WTC11 (cell line): Measurements from ENCODE around the gene MRGPRX3.

Experiments used
- CBFB ChIP-seq: sonication (generic); formaldehyde crosslinking; IDR thresholded peaks from 2 replicates; pipeline ENCODE4 v1.8.1; 2022; ENCODE audit warnings: mild to moderate bottlenecking, low read depth, missing genetic modification reagents
- TF ChIP-seq, protein P1 (sequence below): sonication (generic); formaldehyde crosslinking; IDR thresholded peaks from 2 replicates; pipeline ENCODE4 v1.8.1; 2023; ENCODE audit warnings: mild to moderate bottlenecking, missing genetic modification reagents, moderate library complexity
- TF ChIP-seq, protein P2 (sequence below): fragments of 200-600 bp; IDR thresholded peaks from 2 replicates; pipeline ENCODE4 v1.8.0; 2022; ENCODE audit warnings: antibody characterized with exemption

DNA sequence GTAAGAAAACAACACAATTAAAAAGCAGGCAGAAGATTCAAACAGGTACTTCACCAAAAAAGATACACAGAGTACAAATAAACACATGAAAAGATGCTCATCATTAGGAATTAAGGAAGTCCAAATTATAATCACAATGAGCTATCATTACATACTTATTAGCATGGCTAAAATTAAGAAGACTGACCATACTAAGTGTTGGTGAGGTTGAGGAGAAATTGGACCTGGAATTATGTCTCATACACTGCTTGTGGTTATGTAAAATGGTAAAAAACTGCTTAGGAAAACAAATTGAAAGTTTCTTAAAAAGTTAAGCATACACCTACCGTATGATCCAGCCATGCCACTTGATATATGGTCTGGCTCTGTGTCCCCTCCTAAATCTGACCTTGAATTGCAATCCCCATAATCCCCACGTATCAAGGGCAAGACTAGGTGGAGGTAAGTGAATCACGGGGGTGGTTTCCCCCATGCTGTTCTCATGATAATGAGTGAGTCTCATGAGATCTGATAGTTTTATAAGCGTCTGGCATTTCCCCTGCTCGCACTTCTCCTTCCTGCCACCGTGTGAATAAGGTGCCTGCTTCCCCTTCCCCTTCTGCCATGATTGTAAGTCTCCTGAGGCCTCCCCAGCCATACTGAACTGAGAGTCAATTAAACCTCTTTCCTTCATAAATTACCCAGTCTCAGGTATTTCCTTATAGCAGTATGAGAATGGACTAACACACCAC is 31.3 kb upstream of the MRGPRX3 start:
- TF ChIP-seq, protein P1, sequence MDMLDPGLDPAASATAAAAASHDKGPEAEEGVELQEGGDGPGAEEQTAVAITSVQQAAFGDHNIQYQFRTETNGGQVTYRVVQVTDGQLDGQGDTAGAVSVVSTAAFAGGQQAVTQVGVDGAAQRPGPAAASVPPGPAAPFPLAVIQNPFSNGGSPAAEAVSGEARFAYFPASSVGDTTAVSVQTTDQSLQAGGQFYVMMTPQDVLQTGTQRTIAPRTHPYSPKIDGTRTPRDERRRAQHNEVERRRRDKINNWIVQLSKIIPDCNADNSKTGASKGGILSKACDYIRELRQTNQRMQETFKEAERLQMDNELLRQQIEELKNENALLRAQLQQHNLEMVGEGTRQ (CRISPR knock-in tag) = no peak
- TF ChIP-seq, protein P2, sequence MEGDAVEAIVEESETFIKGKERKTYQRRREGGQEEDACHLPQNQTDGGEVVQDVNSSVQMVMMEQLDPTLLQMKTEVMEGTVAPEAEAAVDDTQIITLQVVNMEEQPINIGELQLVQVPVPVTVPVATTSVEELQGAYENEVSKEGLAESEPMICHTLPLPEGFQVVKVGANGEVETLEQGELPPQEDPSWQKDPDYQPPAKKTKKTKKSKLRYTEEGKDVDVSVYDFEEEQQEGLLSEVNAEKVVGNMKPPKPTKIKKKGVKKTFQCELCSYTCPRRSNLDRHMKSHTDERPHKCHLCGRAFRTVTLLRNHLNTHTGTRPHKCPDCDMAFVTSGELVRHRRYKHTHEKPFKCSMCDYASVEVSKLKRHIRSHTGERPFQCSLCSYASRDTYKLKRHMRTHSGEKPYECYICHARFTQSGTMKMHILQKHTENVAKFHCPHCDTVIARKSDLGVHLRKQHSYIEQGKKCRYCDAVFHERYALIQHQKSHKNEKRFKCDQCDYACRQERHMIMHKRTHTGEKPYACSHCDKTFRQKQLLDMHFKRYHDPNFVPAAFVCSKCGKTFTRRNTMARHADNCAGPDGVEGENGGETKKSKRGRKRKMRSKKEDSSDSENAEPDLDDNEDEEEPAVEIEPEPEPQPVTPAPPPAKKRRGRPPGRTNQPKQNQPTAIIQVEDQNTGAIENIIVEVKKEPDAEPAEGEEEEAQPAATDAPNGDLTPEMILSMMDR = no peak
- no peak for TF ChIP-seq CBFB (CRISPR knock-in tag)
